SU-DHL-6 (cell line): ENCODE measurements around the gene DCAF15.

Source experiments
- H2AFZ ChIP-seq: fragments of 200-600 bp; sonication (generic); 2 replicates; pipeline ENCODE4 v1.6.1; 2014; ENCODE audit warnings: low read depth, mild to moderate bottlenecking, moderate library complexity, mixed read lengths, antibody characterized with exemption, low read length; ENCODE audit not compliant: severe bottlenecking
- H3F3A ChIP-seq: fragments of 200-600 bp; shearing (Covaris generic); 2 replicates; pipeline ENCODE4 v1.6.0; 2016; ENCODE audit warnings: antibody characterized with exemption, mild to moderate bottlenecking; ENCODE audit not compliant: insufficient read depth
- H3K27ac ChIP-seq: fragments of 200-600 bp; sonication (generic); 2 replicates; pipeline ENCODE4 v1.5.1; 2016; ENCODE audit warnings: low read depth, mild to moderate bottlenecking, low read length, moderate library complexity, mixed read lengths
- H3K27me3 ChIP-seq: fragments of 200-600 bp; sonication (generic), shearing (Covaris generic); 2 replicates; pipeline ENCODE4 v1.6.0; 2014; ENCODE audit warnings: mild to moderate bottlenecking, low read length
- H3K36me3 ChIP-seq: fragments of 200-600 bp; sonication (generic); 2 replicates; pipeline ENCODE4 v1.6.1; 2014; ENCODE audit warnings: mild to moderate bottlenecking, low read length, mixed read lengths
- H3K4me2 ChIP-seq: fragments of 300-600, 200-600 bp; shearing (Covaris generic), sonication (generic); 2 replicates; pipeline ENCODE4 v1.6.0; 2014; ENCODE audit warnings: low read length, low read depth, mild to moderate bottlenecking; ENCODE audit not compliant: poor library complexity, severe bottlenecking
- H3K4me3 ChIP-seq: fragments of 200-600 bp; sonication (generic); 2 replicates; pipeline ENCODE4 v1.5.1; 2014; ENCODE audit warnings: antibody characterized with exemption, low read length, mild to moderate bottlenecking, mixed read lengths; ENCODE audit not compliant: insufficient read depth, poor library complexity, severe bottlenecking
- H3K79me2 ChIP-seq: fragments of 200-600 bp; sonication (generic); 2 replicates; pipeline ENCODE4 v1.6.1; 2014; ENCODE audit warnings: mild to moderate bottlenecking, low read length, moderate library complexity; ENCODE audit not compliant: insufficient read depth
- H3K9ac ChIP-seq: fragments of 200-600 bp; sonication (generic); 2 replicates; pipeline ENCODE4 v1.7.0; 2014; ENCODE audit warnings: mild to moderate bottlenecking, low read length
- H3K9me2 ChIP-seq: fragments of 200-600 bp; sonication (generic); replicated peaks from 2 replicates; pipeline ENCODE4 v1.6.1; 2014; ENCODE audit warnings: low read length; ENCODE audit not compliant: insufficient read depth
- H3K9me3 ChIP-seq: fragments of 200-600 bp; sonication (generic); 2 replicates; pipeline ENCODE4 v1.6.1; 2014; ENCODE audit warnings: low read length, mixed read lengths; ENCODE audit not compliant: insufficient read depth
- H4K20me1 ChIP-seq: fragments of 200-600 bp; sonication (generic); 2 replicates; pipeline ENCODE4 v1.6.1; 2014; ENCODE audit warnings: low read depth, mild to moderate bottlenecking, antibody characterized with exemption, low read length, moderate library complexity, mixed read lengths
- CTCF ChIP-seq: fragments of 200-600 bp; sonication (generic); IDR thresholded peaks from one replicate; pipeline ENCODE4 v1.5.1; 2017; ENCODE audit warnings: antibody characterized with exemption, mild to moderate bottlenecking, low read length, moderate library complexity; ENCODE audit not compliant: insufficient read depth, poor library complexity, severe bottlenecking
- EZH2phosphoT487 ChIP-seq: fragments of 200-600 bp; sonication (generic), shearing (Covaris generic); conservative IDR thresholded peaks from 2 replicates; pipeline ENCODE4 v1.6.1; 2018; ENCODE audit warnings: mild to moderate bottlenecking, antibody characterized with exemption, low read length, moderate library complexity, mixed read lengths

Gene DCAF15

GRCh38 chr19:13979686-13980085 lies 27.4 kb downstream of the DCAF15 start:
- TF ChIP-seq CTCF (no peak), EZH2phosphoT487 (no peak)
- no peak overlapping the region for H3K27ac ChIP-seq
- no peaks in the 10 kb centered on the region for H3K79me2 ChIP-seq
- H3K9me3 ChIP-seq = no peaks in the 10 kb centered on the region
- H3K36me3 ChIP-seq = no peaks in the 10 kb centered on the region
- no peak overlapping the region for H2AFZ ChIP-seq
- no peak overlapping the region for H3K4me3 ChIP-seq
- H3K9me2 ChIP-seq = no peaks in the 10 kb centered on the region
- no peak overlapping the region for H3K4me2 ChIP-seq
- H4K20me1 ChIP-seq = no peaks in the 10 kb centered on the region
- peaks cover 4% of the 10 kb centered on the region for H3F3A ChIP-seq
- no peak overlapping the region for H3K9ac ChIP-seq
- H3K27me3 ChIP-seq = no peaks in the 10 kb centered on the region

GRCh38 chr19:13980340-13980739 lies 28.0 kb downstream of the DCAF15 start:
- no peak overlapping the region for H3K27ac ChIP-seq
- no peaks in the 10 kb centered on the region for H3K79me2 ChIP-seq
- H3K9me3 ChIP-seq = no peaks in the 10 kb centered on the region
- no peaks in the 10 kb centered on the region for H3K9me2 ChIP-seq
- H3K36me3 ChIP-seq = no peaks in the 10 kb centered on the region
- H3F3A ChIP-seq = peaks cover 11% of the 10 kb centered on the region
- H3K4me3 ChIP-seq = no peak overlapping the region
- no peak overlapping the region for H3K9ac ChIP-seq
- H3K27me3 ChIP-seq = no peaks in the 10 kb centered on the region
- H3K4me2 ChIP-seq = no peak overlapping the region
- TF ChIP-seq CTCF = no peak
- TF ChIP-seq EZH2phosphoT487 = no peak
- H2AFZ ChIP-seq = no peak overlapping the region
- no peaks in the 10 kb centered on the region for H4K20me1 ChIP-seq

GRCh38 chr19:13981021-13981420 lies 28.7 kb downstream of the DCAF15 start:
- H3K27ac ChIP-seq = no peak overlapping the region
- no peak overlapping the region for H3K9ac ChIP-seq
- H3K79me2 ChIP-seq = no peaks in the 10 kb centered on the region
- no peak overlapping the region for H3K4me2 ChIP-seq
- H3K27me3 ChIP-seq = no peaks in the 10 kb centered on the region
- H3K36me3 ChIP-seq = no peaks in the 10 kb centered on the region
- H2AFZ ChIP-seq = no peak overlapping the region
- H3K9me3 ChIP-seq = no peaks in the 10 kb centered on the region
- peaks cover 18% of the 10 kb centered on the region for H3F3A ChIP-seq
- no peak for TF ChIP-seq CTCF
- TF ChIP-seq EZH2phosphoT487 = no peak
- H3K9me2 ChIP-seq = no peaks in the 10 kb centered on the region
- H4K20me1 ChIP-seq = no peaks in the 10 kb centered on the region
- H3K4me3 ChIP-seq = no peak overlapping the region

GRCh38 chr19:13981467-13981866 lies 29.2 kb downstream of the DCAF15 start:
- Histone ChIP-seq H3K4me2 (no peak overlapping the region), H3K9me2 (no peaks in the 10 kb centered on the region), H3K27ac (no peak overlapping the region), H4K20me1 (no peaks in the 10 kb centered on the region), H3K27me3 (no peaks in the 10 kb centered on the region), H2AFZ (no peak overlapping the region), H3K36me3 (no peaks in the 10 kb centered on the region), H3K79me2 (no peaks in the 10 kb centered on the region), H3K9me3 (no peaks in the 10 kb centered on the region), H3K9ac (no peak overlapping the region), H3F3A (peaks cover 21% of the 10 kb centered on the region), H3K4me3 (no peak overlapping the region)
- TF ChIP-seq EZH2phosphoT487 (no peak), CTCF (no peak)
